Duodenal mucosa (tissue), 2 donors: ENCODE results near the gene IL17C.
A peak's percentile ranks its signal among the peaks of the same experiment; 100 is the strongest.

Experiments used
- H3K27ac ChIP-seq: one replicate; pipeline ENCODE4 v1.7.0; 2013; ENCODE audit warnings: low read depth, low read length
- H3K27me3 ChIP-seq, 2 donors: one replicate each; pipeline ENCODE4 v1.7.0; 2013; ENCODE audit warnings: low read length in 2 of 2, control low read depth in 1 of 2; ENCODE audit not compliant: insufficient read depth in 2 of 2, control insufficient read depth in 1 of 2
- H3K36me3 ChIP-seq, 2 donors: one replicate each; pipeline ENCODE4 v1.7.0; 2013; ENCODE audit warnings: low read length in 2 of 2, control low read depth in 1 of 2; ENCODE audit not compliant: insufficient read depth in 2 of 2, control insufficient read depth in 1 of 2
- H3K4me1 ChIP-seq, 2 donors: one replicate each; pipeline ENCODE4 v1.7.0; 2013; ENCODE audit warnings: low read length in 2 of 2, control low read depth in 1 of 2; ENCODE audit not compliant: insufficient read depth in 2 of 2, control insufficient read depth in 1 of 2
- H3K4me3 ChIP-seq, 2 donors: one replicate each; pipeline ENCODE4 v1.7.0; 2013; ENCODE audit warnings: low read length in 2 of 2, low read depth in 1 of 2
- H3K9ac ChIP-seq, 2 donors: one replicate each; pipeline ENCODE4 v1.7.0; 2013; ENCODE audit warnings: low read length in 2 of 2, low read depth in 1 of 2
- H3K9me3 ChIP-seq, 2 donors: one replicate each; pipeline ENCODE4 v1.7.0; 2013; ENCODE audit warnings: low read length in 2 of 2, control low read depth in 1 of 2; ENCODE audit not compliant: control insufficient read depth in 1 of 2

Gene IL17C

GRCh38 chr16:88627531-88628411 is 10.6 kb upstream of the IL17C start:
- no peaks in the 10 kb centered on the region for H3K9me3 ChIP-seq
- H3K36me3 ChIP-seq = peaks cover 23 to 77% of the 10 kb centered on the region in 2 donors
- H3K9ac ChIP-seq = no peak overlapping the region
- no peaks in the 10 kb centered on the region for H3K27me3 ChIP-seq
- H3K27ac ChIP-seq = no peak overlapping the region
- H3K4me3 ChIP-seq = no peak overlapping the region
- no peaks in the 10 kb centered on the region for H3K4me1 ChIP-seq

DNA sequence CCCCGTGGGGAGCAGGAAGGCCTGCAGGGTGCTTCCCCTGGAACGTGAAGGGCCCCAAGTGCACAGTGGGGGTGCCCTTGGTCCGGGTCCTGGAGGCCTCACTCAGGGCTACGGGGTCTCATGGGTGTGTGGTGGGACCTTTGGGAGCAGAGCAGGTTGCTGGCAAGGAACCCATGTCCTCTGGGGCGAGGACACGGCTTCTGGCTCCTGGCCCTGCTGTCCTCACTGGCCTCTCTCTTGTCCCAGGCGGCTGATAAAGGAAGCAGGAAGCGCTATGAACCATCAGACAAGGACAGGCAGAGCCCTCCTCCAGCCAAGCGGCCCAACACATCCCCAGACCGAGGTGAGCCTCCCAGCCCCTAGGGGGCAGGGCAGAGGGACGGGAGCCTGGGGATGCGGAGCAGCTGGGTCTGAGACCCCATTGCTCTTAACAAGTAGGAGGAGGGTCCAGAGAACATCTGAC is 9.8 kb upstream of the IL17C start:
- H3K4me3 ChIP-seq = no peak overlapping the region
- H3K27me3 ChIP-seq = no peaks in the 10 kb centered on the region
- peaks cover 16 to 72% of the 10 kb centered on the region in 2 donors for H3K36me3 ChIP-seq
- peaks cover under 1 to 4% of the 10 kb centered on the region in 2 donors for H3K4me1 ChIP-seq
- H3K9ac ChIP-seq = no peak overlapping the region
- H3K9me3 ChIP-seq = no peaks in the 10 kb centered on the region
- no peak overlapping the region for H3K27ac ChIP-seq

- H3K4me3 ChIP-seq = no peak overlapping the region
- H3K9ac ChIP-seq = no peak overlapping the region
- peaks cover 11 to 60% of the 10 kb centered on the region in 2 donors for H3K36me3 ChIP-seq
- no peaks in the 10 kb centered on the region for H3K9me3 ChIP-seq
- no peak overlapping the region for H3K27ac ChIP-seq
- H3K4me1 ChIP-seq = peaks cover 5 to 16% of the 10 kb centered on the region in 2 donors
- no peaks in the 10 kb centered on the region for H3K27me3 ChIP-seq
These were observed 8.5 kb upstream of the IL17C start for GRCh38 chr16:88629835-88630234.

GRCh38 chr16:88630433-88630832 is 7.9 kb upstream of the IL17C start:
- Histone ChIP-seq H3K9ac (no peak overlapping the region), H3K9me3 (no peaks in the 10 kb centered on the region), H3K4me3 (no peak overlapping the region), H3K27me3 (no peaks in the 10 kb centered on the region), H3K36me3 (peaks cover 7 to 54% of the 10 kb centered on the region in 2 donors), H3K27ac (no peak overlapping the region), H3K4me1 (peaks cover 5 to 21% of the 10 kb centered on the region in 2 donors)

DNA sequence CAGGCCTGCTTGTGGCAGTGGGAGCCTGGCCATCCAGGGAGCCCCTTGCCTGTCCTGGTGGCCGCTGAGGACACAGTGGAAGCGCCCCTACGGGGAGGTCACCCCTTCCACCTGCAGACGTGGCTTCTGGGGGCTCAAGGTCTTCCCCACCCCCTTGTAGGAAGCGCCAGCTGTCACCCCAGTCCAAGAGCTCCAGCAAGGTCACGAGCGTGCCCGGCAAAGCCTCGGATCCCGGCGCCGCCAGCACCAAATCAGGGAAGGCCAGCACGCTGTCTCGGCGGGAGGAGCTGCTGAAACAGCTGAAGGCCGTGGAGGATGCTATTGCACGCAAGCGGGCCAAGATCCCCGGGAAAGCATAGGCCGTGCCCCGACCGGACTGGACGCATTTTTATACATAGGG is 7.4 kb upstream of the IL17C start:
- Histone ChIP-seq H3K27me3 (peaks cover 0 to 3% of the 10 kb centered on the region in 2 donors), H3K9ac (no peak overlapping the region), H3K36me3 (peaks cover 7 to 49% of the 10 kb centered on the region in 2 donors), H3K27ac (no peak overlapping the region), H3K4me3 (no peak overlapping the region), H3K4me1 (peaks cover 5 to 21% of the 10 kb centered on the region in 2 donors), H3K9me3 (no peaks in the 10 kb centered on the region)

DNA sequence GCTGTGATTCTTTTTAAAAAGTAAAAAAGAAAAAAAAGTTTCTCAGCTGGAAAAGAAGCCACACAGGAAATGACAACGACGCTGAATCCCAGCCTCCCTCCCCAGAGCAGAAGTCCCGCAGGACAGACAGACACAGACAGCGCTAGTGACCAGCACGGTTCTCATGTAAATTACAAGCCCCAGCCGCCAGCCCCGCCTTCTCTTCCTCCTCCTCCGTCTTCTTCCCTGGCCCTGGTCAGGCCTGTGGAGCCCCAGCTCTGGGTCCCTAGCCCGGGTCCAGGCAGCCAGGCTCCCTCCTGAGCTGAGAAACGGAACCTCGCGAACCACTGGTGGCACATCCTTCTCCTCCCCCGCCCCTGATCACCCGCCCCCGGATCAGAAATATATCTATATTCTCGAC is 7.0 kb upstream of the IL17C start:
- Histone ChIP-seq H3K27ac (no peak overlapping the region), H3K27me3 (peaks cover 0 to 4% of the 10 kb centered on the region in 2 donors), H3K9me3 (no peaks in the 10 kb centered on the region), H3K4me1 (peaks cover 5 to 21% of the 10 kb centered on the region in 2 donors), H3K9ac (no peak overlapping the region), H3K4me3 (no peak overlapping the region), H3K36me3 (peaks cover 7 to 47% of the 10 kb centered on the region in 2 donors)

- Histone ChIP-seq H3K27ac (no peak overlapping the region), H3K9me3 (no peaks in the 10 kb centered on the region), H3K9ac (no peak overlapping the region), H3K36me3 (peaks cover 7 to 42% of the 10 kb centered on the region in 2 donors), H3K4me3 (no peak overlapping the region), H3K27me3 (peaks cover 0 to 4% of the 10 kb centered on the region in 2 donors), H3K4me1 (peaks cover 5 to 21% of the 10 kb centered on the region in 2 donors)
These were observed 6.3 kb upstream of the IL17C start for GRCh38 chr16:88631920-88632586.

- Histone ChIP-seq H3K4me1 (peaks cover 5 to 21% of the 10 kb centered on the region in 2 donors), H3K9me3 (no peaks in the 10 kb centered on the region), H3K27ac (no peak overlapping the region), H3K36me3 (peaks cover 7 to 38% of the 10 kb centered on the region in 2 donors), H3K27me3 (peaks cover 0 to 4% of the 10 kb centered on the region in 2 donors), H3K4me3 (no peak overlapping the region), H3K9ac (no peak overlapping the region)
These were observed 5.8 kb upstream of the IL17C start for GRCh38 chr16:88632587-88632930.

- H3K36me3 ChIP-seq = peaks cover 0 to 29% of the 10 kb centered on the region in 2 donors
- H3K27me3 ChIP-seq = peaks cover 7 to 11% of the 10 kb centered on the region in 2 donors
- H3K9me3 ChIP-seq = no peaks in the 10 kb centered on the region
- peak overlapping the region in 1 of 2 donors; percentile 51 for H3K9ac ChIP-seq
- peak overlapping the region; percentile 40 to 62 for H3K4me3 ChIP-seq
- no peak overlapping the region for H3K27ac ChIP-seq
- peaks cover 10 to 27% of the 10 kb centered on the region in 2 donors for H3K4me1 ChIP-seq
These were observed 4.7 kb upstream of the IL17C start for GRCh38 chr16:88633684-88634140.
